Bronchial epithelial cell (primary cell): ENCODE measurements around the gene DIP2A. TPM values are rescaled to one million over a fixed set of nuclear protein-coding genes. Genes with fewer than 3 reads are reported as not detected.

Experiments used
- DNase-seq: peaks from one replicate; pipeline ENCODE4 v3.0.0-alpha.2; 2010; ENCODE audit warnings: low read depth
- FAIRE-seq: peaks from 2 replicates; lab custom pipeline; 2011; peaks lifted over from hg19 to GRCh38; lab: Jason Lieb, UNC
- H3K27me3 ChIP-seq: 2 replicates; pipeline ENCODE4 v1.5.1; 2011; ENCODE audit warnings: low read length; ENCODE audit not compliant: control insufficient read depth, insufficient read depth
- H3K36me3 ChIP-seq: 2 replicates; pipeline ENCODE4 v1.5.1; 2011; ENCODE audit warnings: low read length; ENCODE audit not compliant: control insufficient read depth, insufficient read depth
- H3K4me3 ChIP-seq: 2 replicates; pipeline ENCODE4 v1.5.1; 2011; ENCODE audit warnings: mild to moderate bottlenecking, low read depth, low read length, control low read depth
- CTCF ChIP-seq: IDR thresholded peaks from 2 replicates; pipeline ENCODE4 v1.5.1; 2011; ENCODE audit warnings: mild to moderate bottlenecking, moderate library complexity, low read length, control low read depth, inconsistent platforms; ENCODE audit not compliant: insufficient read depth, severe bottlenecking
- total RNA-seq: library from RNA; depleted of rRNA; stranded (reverse); fragments of >200 nt; gene quantifications from 2 replicates; pipeline ENCODE4 v1.2.1, GENCODE V29; 2014

DIP2A gene
- total RNA-seq, 1 donor from 2014 or later: 28.2 TPM

GRCh38 chr21:46549650-46550049 is 91.0 kb downstream of the DIP2A start:
- no peak for TF ChIP-seq CTCF
- Histone ChIP-seq H3K4me3 (no peak overlapping the region), H3K27me3 (no peaks in the 10 kb centered on the region), H3K36me3 (peaks cover 32% of the 10 kb centered on the region)
- FAIRE-seq: no peak
- DNase-seq: no peak

- H3K4me3 ChIP-seq: no peak overlapping the region
- peaks cover 36% of the 10 kb centered on the region for H3K36me3 ChIP-seq
- TF ChIP-seq CTCF: no peak
- H3K27me3 ChIP-seq: no peaks in the 10 kb centered on the region
- DNase-seq: no peak
- FAIRE-seq: no peak
Observed at GRCh38 chr21:46550116-46550941, 91.6 kb downstream of the DIP2A start.

GRCh38 chr21:46551636-46552241 is 93.0 kb downstream of the DIP2A start:
- FAIRE-seq: no peak
- no peak overlapping the region for H3K4me3 ChIP-seq
- no peak for DNase-seq
- no peak for TF ChIP-seq CTCF
- H3K36me3 ChIP-seq: peaks cover 35% of the 10 kb centered on the region
- H3K27me3 ChIP-seq: no peaks in the 10 kb centered on the region

GRCh38 chr21:46552274-46552673 is 93.6 kb downstream of the DIP2A start:
- FAIRE-seq (no peak), DNase-seq (no peak)
- Histone ChIP-seq H3K27me3 (no peaks in the 10 kb centered on the region), H3K36me3 (peaks cover 36% of the 10 kb centered on the region), H3K4me3 (no peak overlapping the region)
- TF ChIP-seq CTCF: no peak

GRCh38 chr21:46552865-46553379 is 94.2 kb downstream of the DIP2A start:
- FAIRE-seq (no peak), DNase-seq (no peak)
- no peak for TF ChIP-seq CTCF
- H3K27me3 ChIP-seq: no peaks in the 10 kb centered on the region
- H3K36me3 ChIP-seq: peaks cover 38% of the 10 kb centered on the region
- H3K4me3 ChIP-seq: no peak overlapping the region
